PC-3 (cell line): ENCODE results near the gene FUT8. TPM values are rescaled to one million over a fixed set of nuclear protein-coding genes. Genes with fewer than 3 reads are reported as not detected.

Source experiments
- ATAC-seq: fragments of 200-7000 bp; cut with Tn5 transposase; 2 replicates; pipeline ENCODE4 v1.9.1; 2020; ENCODE audit warnings: mild to moderate bottlenecking, moderate library complexity
- BruUV-seq: library from RNA; stranded (reverse); fragments of 400-500 nt; replicated peaks from 2 replicates; lab custom pipeline; 2021; lab: Mats Ljungman, UMichigan
- CTCF ChIA-PET: fragments of 300-600 bp; sonication (Branson Sonifier 250); formaldehyde crosslinking; loops from one replicate; lab custom pipeline; 2022; ENCODE audit warnings: antibody characterized with exemption; lab: Charles Lee
- POLR2A ChIA-PET: fragments of 300-600 bp; sonication (Branson Sonifier 250); formaldehyde crosslinking; loops from one replicate; lab custom pipeline; 2022; ENCODE audit warnings: antibody characterized with exemption; ENCODE audit not compliant: unreplicated experiment; lab: Charles Lee
- DNase-seq: peaks from one replicate; pipeline ENCODE4 v3.0.0-alpha.2; 2015
- H2AFZ ChIP-seq: fragments of 300-600 bp; sonication (generic); 2 replicates; pipeline ENCODE4 v1.6.0; 2016; ENCODE audit warnings: antibody characterized with exemption, low read length
- H3F3A ChIP-seq: fragments of 300-600 bp; sonication (generic); one replicate; pipeline ENCODE4 v1.6.0; 2017; ENCODE audit warnings: antibody characterized with exemption, low read length, control low read depth, mild to moderate bottlenecking; ENCODE audit not compliant: unreplicated experiment
- H3K27ac ChIP-seq: fragments of 300-600 bp; sonication (generic); 2 replicates; pipeline ENCODE4 v1.5.1; 2016; ENCODE audit warnings: mild to moderate bottlenecking, low read length
- H3K27me3 ChIP-seq: fragments of 300-600 bp; sonication (generic); 2 replicates; pipeline ENCODE4 v1.6.1; 2016; ENCODE audit warnings: low read length, mixed read lengths
- H3K36me3 ChIP-seq: fragments of 300-600 bp; sonication (generic); 2 replicates; pipeline ENCODE4 v1.6.1; 2016; ENCODE audit warnings: low read depth, mixed run types, low read length, mixed read lengths
- H3K4me1 ChIP-seq: fragments of 300-600 bp; sonication (generic); 2 replicates; pipeline ENCODE4 v1.5.1; 2016; ENCODE audit warnings: low read length; ENCODE audit not compliant: insufficient read depth
- H3K4me2 ChIP-seq: fragments of 300-600 bp; sonication (generic); 2 replicates; pipeline ENCODE4 v1.6.0; 2016; ENCODE audit warnings: low read length
- H3K4me3 ChIP-seq: fragments of 300-600 bp; sonication (generic); 2 replicates; pipeline ENCODE4 v1.5.1; 2016; ENCODE audit warnings: mild to moderate bottlenecking, low read length, mixed read lengths
- H3K79me2 ChIP-seq: fragments of 300-600 bp; sonication (generic); 2 replicates; pipeline ENCODE4 v1.6.1; 2017; ENCODE audit warnings: low read length, mixed read lengths
- H3K9ac ChIP-seq: fragments of 300-600 bp; sonication (generic); 2 replicates; pipeline ENCODE4 v1.6.0; 2016; ENCODE audit warnings: mild to moderate bottlenecking, low read length
- H3K9me2 ChIP-seq: fragments of 300-600 bp; sonication (generic); replicated peaks from 2 replicates; pipeline ENCODE4 v1.6.1; 2016; ENCODE audit warnings: mixed run types, low read length, mixed read lengths
- H3K9me3 ChIP-seq: fragments of 300-600 bp; sonication (generic); 2 replicates; pipeline ENCODE4 v1.6.1; 2016; ENCODE audit warnings: low read length, mixed read lengths
- H4K20me1 ChIP-seq: fragments of 300-600 bp; sonication (generic); 2 replicates; pipeline ENCODE4 v1.6.1; 2016; ENCODE audit warnings: low read length, mixed read lengths
- EZH2 ChIP-seq: fragments of 300-600 bp; sonication (generic); IDR thresholded peaks from one replicate; pipeline ENCODE4 v1.6.1; 2017; ENCODE audit warnings: antibody characterized with exemption, mild to moderate bottlenecking, low read length; ENCODE audit not compliant: unreplicated experiment
- EZH2phosphoT487 ChIP-seq: fragments of 300-600 bp; sonication (generic); IDR thresholded peaks from 2 replicates; pipeline ENCODE4 v1.6.1; 2018; ENCODE audit warnings: mild to moderate bottlenecking, antibody characterized with exemption, low read length, borderline replicate concordance
- intact Hi-C: fragments of 100-400 bp; cut with micrococcal nuclease; formaldehyde crosslinking; loops from 2 replicates; pipeline ENCODE4 v1.9.0; 2023
- total RNA-seq: library from RNA; depleted of rRNA; stranded (reverse); fragments of >200 nt; gene quantifications from 2 replicates; pipeline ENCODE4 v1.2.3, GENCODE V29; 2014
- TF ChIP-seq, protein P1 (sequence below): fragments of 300-600 bp; sonication (generic); conservative IDR thresholded peaks from 2 replicates; pipeline ENCODE4 v1.5.1; 2017; ENCODE audit warnings: antibody characterized with exemption, low read depth, mild to moderate bottlenecking, low read length

The FUT8 gene
- total RNA-seq, 1 experiment from 2014 or later: 132 TPM

- Histone ChIP-seq H3K4me1 (no peaks in the 10 kb centered on the region), H3K4me3 (no peak overlapping the region), H3K27ac (no peak overlapping the region), H3K9me3 (no peaks in the 10 kb centered on the region), H4K20me1 (peaks cover 7% of the 10 kb centered on the region; the same call in 1 of the 2 replicates), H3F3A (no peaks in the 10 kb centered on the region), H3K4me2 (no peak overlapping the region), H3K9me2 (no peaks in the 10 kb centered on the region), H3K27me3 (no peaks in the 10 kb centered on the region), H2AFZ (no peak overlapping the region), H3K9ac (no peak overlapping the region), H3K79me2 (peaks cover 71% of the 10 kb centered on the region), H3K36me3 (no peaks in the 10 kb centered on the region)
- ChIA-PET POLR2A (no interaction called here), CTCF (no interaction called here)
- DNase-seq (no peak), ATAC-seq (no peak)
- no peak for TF ChIP-seq EZH2
- TF ChIP-seq EZH2phosphoT487: no peak
- TF ChIP-seq, protein P1, sequence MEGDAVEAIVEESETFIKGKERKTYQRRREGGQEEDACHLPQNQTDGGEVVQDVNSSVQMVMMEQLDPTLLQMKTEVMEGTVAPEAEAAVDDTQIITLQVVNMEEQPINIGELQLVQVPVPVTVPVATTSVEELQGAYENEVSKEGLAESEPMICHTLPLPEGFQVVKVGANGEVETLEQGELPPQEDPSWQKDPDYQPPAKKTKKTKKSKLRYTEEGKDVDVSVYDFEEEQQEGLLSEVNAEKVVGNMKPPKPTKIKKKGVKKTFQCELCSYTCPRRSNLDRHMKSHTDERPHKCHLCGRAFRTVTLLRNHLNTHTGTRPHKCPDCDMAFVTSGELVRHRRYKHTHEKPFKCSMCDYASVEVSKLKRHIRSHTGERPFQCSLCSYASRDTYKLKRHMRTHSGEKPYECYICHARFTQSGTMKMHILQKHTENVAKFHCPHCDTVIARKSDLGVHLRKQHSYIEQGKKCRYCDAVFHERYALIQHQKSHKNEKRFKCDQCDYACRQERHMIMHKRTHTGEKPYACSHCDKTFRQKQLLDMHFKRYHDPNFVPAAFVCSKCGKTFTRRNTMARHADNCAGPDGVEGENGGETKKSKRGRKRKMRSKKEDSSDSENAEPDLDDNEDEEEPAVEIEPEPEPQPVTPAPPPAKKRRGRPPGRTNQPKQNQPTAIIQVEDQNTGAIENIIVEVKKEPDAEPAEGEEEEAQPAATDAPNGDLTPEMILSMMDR: no peak
- intact Hi-C loops: loop anchor here (5.0 kb wide), 1 partner anchor 216 kb away; no protein-coding TSS in a partner anchor
- BruUV-seq: no TSS peak
Observed at GRCh38 chr14:65606460-65606859, 193.9 kb downstream of the FUT8 start.

DNA sequence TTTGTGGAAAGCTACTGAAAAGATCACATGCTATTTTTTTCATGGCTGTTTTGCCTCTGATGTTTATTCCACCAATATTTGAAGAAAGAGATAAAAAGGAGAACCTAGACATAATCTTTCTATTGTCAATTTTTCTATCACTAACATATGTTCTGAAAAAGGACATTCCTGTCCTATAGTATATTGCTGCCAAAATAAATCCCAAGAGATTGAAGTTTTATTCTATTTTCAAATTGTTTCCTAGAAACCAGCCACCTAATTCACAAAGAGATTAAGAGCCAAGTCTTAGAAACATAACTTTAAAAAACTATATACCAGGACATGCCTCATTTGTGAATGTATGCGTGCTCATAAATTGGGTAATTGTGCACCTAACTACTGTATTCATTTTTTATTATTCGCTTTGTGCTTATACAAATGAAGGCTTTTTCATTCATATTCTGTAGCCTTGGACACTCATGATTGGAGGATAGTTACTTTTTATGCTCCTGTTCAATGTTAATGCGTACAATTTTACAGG lies 200.7 kb downstream of the FUT8 start:
- Histone ChIP-seq H3K9me3 (no peaks in the 10 kb centered on the region), H3K4me2 (no peak overlapping the region), H3K4me1 (no peaks in the 10 kb centered on the region), H3K27me3 (no peaks in the 10 kb centered on the region), H3K9me2 (no peaks in the 10 kb centered on the region), H3K79me2 (peaks cover 47% of the 10 kb centered on the region), H4K20me1 (peaks cover 9% of the 10 kb centered on the region; the same call in 1 of the 2 replicates), H3K4me3 (no peak overlapping the region), H2AFZ (no peak overlapping the region), H3K36me3 (peaks cover 13% of the 10 kb centered on the region; the same call in 1 of the 2 replicates), H3K9ac (no peak overlapping the region), H3K27ac (no peak overlapping the region), H3F3A (no peaks in the 10 kb centered on the region)
- ATAC-seq (no peak), DNase-seq (no peak)
- intact Hi-C loops: no loop called here
- TF ChIP-seq EZH2phosphoT487 (no peak), EZH2 (no peak)
- TF ChIP-seq, protein P1: no peak
- ChIA-PET POLR2A (no interaction called here), CTCF (no interaction called here)
- no TSS peak for BruUV-seq

DNA sequence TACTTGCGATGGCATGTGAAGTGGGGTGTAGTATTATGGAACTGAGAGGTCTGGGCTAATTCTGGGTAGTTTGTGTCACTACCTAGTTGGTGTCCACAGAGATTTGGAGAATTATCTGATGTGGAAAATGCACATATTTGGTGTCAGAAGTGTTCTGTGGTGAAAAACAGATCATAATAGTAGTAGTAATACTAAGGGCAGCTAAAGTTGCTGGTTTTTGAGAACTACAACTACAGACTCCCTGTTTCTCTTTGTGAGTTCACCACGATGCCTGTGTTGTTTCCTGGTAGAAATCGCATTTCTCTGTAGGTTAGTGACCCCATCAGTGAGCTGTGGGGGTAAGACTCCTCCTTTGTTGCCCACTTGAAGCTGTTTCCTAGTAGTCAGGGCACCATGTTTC lies 206.5 kb downstream of the FUT8 start:
- Histone ChIP-seq H3F3A (no peaks in the 10 kb centered on the region), H3K9me2 (no peaks in the 10 kb centered on the region), H3K36me3 (peaks cover 16% of the 10 kb centered on the region), H3K9ac (no peak overlapping the region), H3K27ac (no peak overlapping the region), H3K79me2 (peaks cover 7% of the 10 kb centered on the region; the same call in 1 of the 2 replicates), H3K27me3 (no peaks in the 10 kb centered on the region), H3K4me1 (no peaks in the 10 kb centered on the region), H3K4me2 (no peak overlapping the region), H4K20me1 (peaks cover 10% of the 10 kb centered on the region; the same call in 1 of the 2 replicates), H3K9me3 (no peaks in the 10 kb centered on the region), H3K4me3 (no peak overlapping the region), H2AFZ (no peak overlapping the region)
- POLR2A ChIA-PET: no interaction called here
- TF ChIP-seq, protein P1: no peak
- TF ChIP-seq EZH2phosphoT487 (no peak), EZH2 (no peak)
- intact Hi-C loops: no loop called here
- BruUV-seq: no TSS peak
- ATAC-seq (no peak), DNase-seq (no peak)
- CTCF ChIA-PET: no interaction called here
